Measurements from ENCODE around the gene GALNT2. TPM values are rescaled to one million over a fixed set of nuclear protein-coding genes. Genes with fewer than 3 reads are reported as not detected.

Gene GALNT2
- total RNA-seq, 1 donor from 2014 or later: 58.0 TPM

DNA sequence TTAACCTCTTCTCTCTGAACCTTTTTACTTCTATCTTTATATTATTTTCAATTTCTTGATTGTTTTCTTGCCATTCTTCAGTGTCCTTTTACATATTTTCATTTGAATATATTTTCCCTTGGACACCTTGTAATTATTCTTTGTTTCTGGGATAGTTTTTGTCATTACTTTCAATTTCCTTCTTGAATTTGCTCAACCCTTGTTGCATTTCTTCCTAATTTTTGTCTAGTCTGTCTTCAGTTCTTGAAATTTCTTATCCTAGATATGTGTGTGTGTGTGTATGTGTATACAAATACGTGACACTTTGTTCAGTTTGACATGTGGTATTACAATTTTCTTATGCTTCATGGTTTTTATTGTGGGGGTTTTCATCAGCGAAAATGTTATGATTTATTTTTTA lies 1.9 kb upstream of the GALNT2 start:
- no peaks in the 10 kb centered on the region for H3K27me3 Mint-ChIP-seq (ENCODE audit: low read depth)
- TF ChIP-seq, protein P1, sequence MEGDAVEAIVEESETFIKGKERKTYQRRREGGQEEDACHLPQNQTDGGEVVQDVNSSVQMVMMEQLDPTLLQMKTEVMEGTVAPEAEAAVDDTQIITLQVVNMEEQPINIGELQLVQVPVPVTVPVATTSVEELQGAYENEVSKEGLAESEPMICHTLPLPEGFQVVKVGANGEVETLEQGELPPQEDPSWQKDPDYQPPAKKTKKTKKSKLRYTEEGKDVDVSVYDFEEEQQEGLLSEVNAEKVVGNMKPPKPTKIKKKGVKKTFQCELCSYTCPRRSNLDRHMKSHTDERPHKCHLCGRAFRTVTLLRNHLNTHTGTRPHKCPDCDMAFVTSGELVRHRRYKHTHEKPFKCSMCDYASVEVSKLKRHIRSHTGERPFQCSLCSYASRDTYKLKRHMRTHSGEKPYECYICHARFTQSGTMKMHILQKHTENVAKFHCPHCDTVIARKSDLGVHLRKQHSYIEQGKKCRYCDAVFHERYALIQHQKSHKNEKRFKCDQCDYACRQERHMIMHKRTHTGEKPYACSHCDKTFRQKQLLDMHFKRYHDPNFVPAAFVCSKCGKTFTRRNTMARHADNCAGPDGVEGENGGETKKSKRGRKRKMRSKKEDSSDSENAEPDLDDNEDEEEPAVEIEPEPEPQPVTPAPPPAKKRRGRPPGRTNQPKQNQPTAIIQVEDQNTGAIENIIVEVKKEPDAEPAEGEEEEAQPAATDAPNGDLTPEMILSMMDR (conservative IDR thresholded peaks at IDR 0.05): no peak
- peak overlapping the region; percentile 75 for H3K4me3 Mint-ChIP-seq
- peaks cover 30% of the 10 kb centered on the region for H3K4me1 Mint-ChIP-seq
- no peak for DNase-seq (ENCODE audit: low read depth, low spot score)
- H3K36me3 Mint-ChIP-seq (ENCODE audit: low read depth): peaks cover 2% of the 10 kb centered on the region
- peaks cover 18% of the 10 kb centered on the region for H3K9me3 Mint-ChIP-seq
- no peak overlapping the region for H3K27ac Mint-ChIP-seq (ENCODE audit: unreplicated experiment)

DNA sequence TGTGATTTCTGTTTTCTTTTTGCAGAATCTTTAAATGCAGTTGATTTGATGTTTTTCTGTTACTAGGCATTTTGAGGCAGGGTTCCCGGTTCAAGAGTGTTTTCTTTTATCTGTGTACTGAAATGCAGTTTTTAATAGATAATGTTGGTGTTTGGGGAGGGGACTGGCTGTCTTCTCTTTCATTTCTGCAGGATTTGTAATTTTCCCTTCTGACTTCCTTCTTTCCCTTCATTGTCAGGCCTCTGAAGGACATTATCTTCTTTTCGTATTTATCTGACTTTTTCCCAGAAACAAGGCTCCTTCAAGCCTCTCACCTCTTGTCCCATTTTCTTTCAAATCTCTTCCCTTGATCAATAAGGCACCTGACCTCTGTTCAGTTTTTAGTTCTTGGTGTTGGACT lies 1.5 kb upstream of the GALNT2 start:
- no peak for DNase-seq (ENCODE audit: low read depth, low spot score)
- Mint-ChIP-seq H3K27me3 (ENCODE audit: low read depth) (no peaks in the 10 kb centered on the region), H3K27ac (ENCODE audit: unreplicated experiment) (no peak overlapping the region), H3K4me3 (peak overlapping the region; percentile 87), H3K4me1 (peaks cover 34% of the 10 kb centered on the region), H3K9me3 (peaks cover 18% of the 10 kb centered on the region), H3K36me3 (ENCODE audit: low read depth) (peaks cover 2% of the 10 kb centered on the region)
- TF ChIP-seq, protein P1 (conservative IDR thresholded peaks at IDR 0.05): no peak

DNA sequence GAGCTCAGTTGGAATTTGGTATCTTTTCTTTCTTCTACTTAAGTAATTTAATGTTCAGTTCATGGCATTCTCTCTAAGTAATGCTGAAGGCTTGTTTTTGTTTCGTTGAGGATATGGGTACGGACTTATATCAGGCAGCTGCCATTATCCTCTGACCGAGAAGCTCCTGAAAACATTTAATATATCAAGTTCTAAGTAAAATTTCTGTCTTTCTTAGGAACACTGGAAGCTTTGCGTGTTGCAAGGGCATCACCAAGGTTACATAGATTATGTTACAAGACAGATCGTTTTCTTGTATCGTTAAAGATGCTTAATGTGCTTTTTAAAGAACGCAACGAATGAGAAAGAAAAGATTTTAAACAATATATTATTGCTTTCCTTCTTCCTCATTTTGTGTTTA lies 1.0 kb upstream of the GALNT2 start:
- Mint-ChIP-seq H3K36me3 (ENCODE audit: low read depth) (peaks cover 2% of the 10 kb centered on the region), H3K4me3 (peak overlapping the region; percentile 87), H3K27ac (ENCODE audit: unreplicated experiment) (no peak overlapping the region), H3K4me1 (peaks cover 37% of the 10 kb centered on the region), H3K9me3 (peaks cover 15% of the 10 kb centered on the region), H3K27me3 (ENCODE audit: low read depth) (no peaks in the 10 kb centered on the region)
- DNase-seq (ENCODE audit: low read depth, low spot score): no peak
- TF ChIP-seq, protein P1 (conservative IDR thresholded peaks at IDR 0.05): no peak

DNA sequence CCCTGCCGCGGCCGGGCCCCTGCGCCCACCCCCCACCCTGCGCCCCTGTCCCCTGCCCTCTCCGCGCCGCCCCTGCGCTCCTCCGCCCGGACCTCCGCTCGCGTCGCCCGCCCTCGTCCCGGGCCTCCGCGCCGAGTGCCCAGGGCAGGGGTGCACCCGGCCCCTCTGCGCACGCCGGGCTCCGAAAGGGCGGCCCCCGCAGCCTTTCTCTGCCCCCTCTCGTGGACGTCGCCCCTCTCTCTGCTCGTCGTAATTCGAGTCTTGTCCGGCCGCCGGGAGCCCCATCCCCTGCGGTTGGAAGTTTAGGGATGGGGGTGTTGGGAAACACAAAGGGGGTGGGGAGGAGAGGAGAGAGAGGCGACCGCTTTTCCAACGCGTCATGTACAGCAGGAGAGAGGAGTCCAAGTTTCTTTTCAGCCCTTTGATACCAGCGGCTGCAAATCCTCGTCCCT lies 407 bp downstream of the GALNT2 start:
- Mint-ChIP-seq H3K36me3 (ENCODE audit: low read depth) (peaks cover 2% of the 10 kb centered on the region), H3K27ac (ENCODE audit: unreplicated experiment) (peak overlapping the region; percentile 90), H3K4me3 (peak overlapping the region; percentile 88), H3K27me3 (ENCODE audit: low read depth) (no peaks in the 10 kb centered on the region), H3K4me1 (peaks cover 37% of the 10 kb centered on the region), H3K9me3 (peaks cover 7% of the 10 kb centered on the region)
- TF ChIP-seq, protein P1 (conservative IDR thresholded peaks at IDR 0.05): no peak
- DNase-seq (ENCODE audit: low read depth, low spot score): peak; percentile 28

DNA sequence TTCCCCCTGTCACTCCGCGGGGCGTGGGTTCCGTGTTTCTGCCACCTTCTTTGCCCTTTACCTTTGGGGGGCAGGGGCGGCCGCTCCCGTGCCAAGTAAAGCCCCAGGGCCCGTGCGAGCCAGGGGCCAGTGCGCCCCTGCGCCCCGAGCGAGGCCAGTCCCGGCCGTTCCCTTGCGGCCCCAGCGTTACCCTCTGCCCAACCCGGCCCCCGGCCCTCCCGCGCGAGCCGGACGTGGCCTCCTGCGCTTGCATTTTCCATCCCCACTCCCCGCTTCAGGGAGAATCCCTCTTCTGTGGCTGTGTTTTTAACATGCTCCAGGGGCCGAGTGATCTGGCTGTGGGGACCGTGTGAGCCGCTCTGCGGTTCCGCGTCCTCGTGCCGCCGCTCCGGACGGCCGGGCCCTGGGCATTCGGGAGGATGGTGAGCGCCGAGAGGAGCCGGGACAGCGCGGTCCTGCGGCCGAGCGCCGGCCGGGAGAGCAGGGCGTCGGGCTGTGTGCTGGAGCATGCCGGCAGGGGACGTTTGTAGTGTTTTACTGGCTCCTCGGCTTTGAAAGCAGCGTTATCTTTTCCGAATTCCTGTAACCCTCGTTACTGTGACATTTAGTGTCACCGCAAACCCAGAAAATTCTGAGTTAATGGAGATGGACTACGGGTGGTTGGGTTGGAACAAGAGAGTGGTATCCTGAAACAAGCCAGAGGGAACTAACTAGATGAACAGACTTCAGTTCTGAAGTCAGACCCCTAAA lies 1.0 kb downstream of the GALNT2 start:
- Mint-ChIP-seq H3K4me3 (peak overlapping the region; percentile 88), H3K4me1 (peaks cover 37% of the 10 kb centered on the region)
- TF ChIP-seq, protein P1 (conservative IDR thresholded peaks at IDR 0.05): no peak

More for the DNA sequence above, 1.0 kb downstream of the GALNT2 start:
- DNase-seq (ENCODE audit: low read depth, low spot score): peak; percentile 35
- H3K36me3 Mint-ChIP-seq (ENCODE audit: low read depth): peaks cover 2% of the 10 kb centered on the region
- peak overlapping the region; percentile 85 for H3K27ac Mint-ChIP-seq (ENCODE audit: unreplicated experiment)
- no peaks in the 10 kb centered on the region for H3K27me3 Mint-ChIP-seq (ENCODE audit: low read depth)
- H3K9me3 Mint-ChIP-seq: peaks cover 5% of the 10 kb centered on the region

Measured in neural crest cell (in vitro differentiated cells).